Measurements from ENCODE around the gene FBXO44.

GRCh38 chr1:11658542-11658941 is 3.9 kb downstream of the FBXO44 start:
- no peak for TF ChIP-seq CTCF (IDR thresholded peaks at IDR 0.05)
- TF ChIP-seq POLR2A (IDR thresholded peaks at IDR 0.05) = no peak
